ENCODE data around the gene PARD6B.

DNA sequence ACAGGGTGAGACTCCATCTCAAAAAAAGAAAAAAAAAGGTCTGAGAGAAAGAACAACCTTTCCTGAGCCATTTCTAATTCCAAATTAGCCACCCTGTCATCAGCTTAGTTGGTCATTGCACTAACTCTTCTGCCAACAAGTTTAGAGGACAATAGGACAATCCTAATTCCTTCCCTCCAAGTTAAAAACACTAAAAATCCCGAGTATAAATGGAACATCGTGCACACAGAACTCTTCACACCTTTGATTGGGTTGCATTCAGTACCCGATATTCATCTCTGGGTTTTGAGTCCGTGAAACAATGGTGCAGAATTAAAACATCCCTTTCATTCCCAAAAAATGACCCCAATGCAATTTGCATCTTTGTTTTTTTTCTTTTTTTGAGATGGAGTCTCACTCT lies 23.0 kb downstream of the PARD6B start:
- TF ChIP-seq, protein P1, sequence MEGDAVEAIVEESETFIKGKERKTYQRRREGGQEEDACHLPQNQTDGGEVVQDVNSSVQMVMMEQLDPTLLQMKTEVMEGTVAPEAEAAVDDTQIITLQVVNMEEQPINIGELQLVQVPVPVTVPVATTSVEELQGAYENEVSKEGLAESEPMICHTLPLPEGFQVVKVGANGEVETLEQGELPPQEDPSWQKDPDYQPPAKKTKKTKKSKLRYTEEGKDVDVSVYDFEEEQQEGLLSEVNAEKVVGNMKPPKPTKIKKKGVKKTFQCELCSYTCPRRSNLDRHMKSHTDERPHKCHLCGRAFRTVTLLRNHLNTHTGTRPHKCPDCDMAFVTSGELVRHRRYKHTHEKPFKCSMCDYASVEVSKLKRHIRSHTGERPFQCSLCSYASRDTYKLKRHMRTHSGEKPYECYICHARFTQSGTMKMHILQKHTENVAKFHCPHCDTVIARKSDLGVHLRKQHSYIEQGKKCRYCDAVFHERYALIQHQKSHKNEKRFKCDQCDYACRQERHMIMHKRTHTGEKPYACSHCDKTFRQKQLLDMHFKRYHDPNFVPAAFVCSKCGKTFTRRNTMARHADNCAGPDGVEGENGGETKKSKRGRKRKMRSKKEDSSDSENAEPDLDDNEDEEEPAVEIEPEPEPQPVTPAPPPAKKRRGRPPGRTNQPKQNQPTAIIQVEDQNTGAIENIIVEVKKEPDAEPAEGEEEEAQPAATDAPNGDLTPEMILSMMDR (IDR thresholded peaks at IDR 0.05), result no peak
- no peak for TF ChIP-seq EZH2 (IDR thresholded peaks at IDR 0.05; ENCODE audit: borderline replicate concordance, insufficient read depth, low read depth, low read length, poor library complexity, severe bottlenecking)
